GM19455 (cell line): ENCODE results near the gene EPHA3.

Source experiments
- ATAC-seq: cut with Tn5 transposase; IDR thresholded peaks from one replicate; pipeline ENCODE4 v1.9.1; 2021; ENCODE audit not compliant: unreplicated experiment

The EPHA3 gene

GRCh38 chr3:89434621-89435380 lies 327.4 kb downstream of the EPHA3 start:
- no peak for ATAC-seq

GRCh38 chr3:89436846-89437245 lies 329.4 kb downstream of the EPHA3 start:
- no peak for ATAC-seq

GRCh38 chr3:89440386-89440785 lies 333.0 kb downstream of the EPHA3 start:
- ATAC-seq = no peak

DNA sequence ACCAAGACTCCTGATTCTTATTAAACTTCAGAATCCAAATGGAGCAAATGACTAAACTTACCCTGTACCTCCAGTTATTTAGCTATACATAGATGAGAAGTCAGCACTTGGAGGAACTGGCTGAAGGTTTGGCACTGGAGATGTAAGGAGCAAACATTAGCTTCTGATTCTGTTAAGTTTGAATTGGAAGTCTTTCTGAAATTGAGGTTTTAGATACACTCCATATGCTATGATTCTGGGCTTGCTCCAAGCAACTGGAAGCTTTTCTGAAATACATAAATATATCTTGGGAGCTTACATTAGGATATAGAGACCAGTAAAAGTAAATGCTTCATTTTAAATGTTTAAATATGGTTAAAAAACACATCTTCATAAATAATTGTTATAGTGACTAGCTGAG lies 333.7 kb downstream of the EPHA3 start:
- ATAC-seq = no peak

DNA sequence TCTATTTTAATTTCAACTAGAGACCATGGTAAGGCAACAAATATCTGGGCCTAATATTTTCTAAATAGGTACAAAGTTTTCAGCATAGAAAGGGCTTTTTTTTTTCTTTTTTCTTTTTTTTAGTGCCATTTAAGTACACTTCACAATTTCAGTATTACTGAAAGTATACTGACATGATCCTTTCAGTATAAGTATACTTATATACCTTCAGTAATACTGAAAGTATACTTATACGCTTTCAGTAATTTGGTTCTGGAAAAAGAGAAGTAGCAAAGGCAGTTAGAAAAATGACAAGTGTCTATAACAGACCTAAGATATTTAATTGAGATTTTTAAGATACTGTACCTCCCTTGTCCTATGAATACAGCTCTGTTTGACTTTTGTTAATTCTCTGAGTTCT lies 339.2 kb downstream of the EPHA3 start:
- no peak for ATAC-seq

- ATAC-seq = no peak
Measured at GRCh38 chr3:89447243-89447642, 339.8 kb downstream of the EPHA3 start.

- ATAC-seq = no peak
Measured at GRCh38 chr3:89449086-89449485, 341.7 kb downstream of the EPHA3 start.

DNA sequence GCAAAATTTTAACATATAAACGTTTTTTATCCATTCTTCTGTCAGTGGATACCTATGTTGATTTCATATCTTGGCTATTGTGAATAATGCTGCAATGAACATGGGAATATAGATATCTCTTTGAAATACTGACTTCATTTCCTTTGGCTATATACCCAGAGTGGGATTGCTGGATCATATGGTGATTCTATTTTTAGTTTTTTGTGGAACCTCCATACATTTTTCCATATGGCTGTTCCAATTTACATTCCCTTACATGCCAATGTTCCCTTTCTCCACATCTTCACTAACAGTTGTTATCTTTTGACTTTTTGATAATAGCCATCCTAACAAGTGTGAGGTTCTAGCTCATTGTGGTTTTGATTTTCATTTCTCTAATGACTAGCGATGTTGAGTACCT lies 344.6 kb downstream of the EPHA3 start:
- ATAC-seq = no peak

- no peak for ATAC-seq
Measured at GRCh38 chr3:89455240-89455639, 347.8 kb downstream of the EPHA3 start.

- no peak for ATAC-seq
Measured at GRCh38 chr3:89467898-89468363, 360.5 kb downstream of the EPHA3 start.

GRCh38 chr3:89472101-89472500 lies 364.7 kb downstream of the EPHA3 start:
- no peak for ATAC-seq

DNA sequence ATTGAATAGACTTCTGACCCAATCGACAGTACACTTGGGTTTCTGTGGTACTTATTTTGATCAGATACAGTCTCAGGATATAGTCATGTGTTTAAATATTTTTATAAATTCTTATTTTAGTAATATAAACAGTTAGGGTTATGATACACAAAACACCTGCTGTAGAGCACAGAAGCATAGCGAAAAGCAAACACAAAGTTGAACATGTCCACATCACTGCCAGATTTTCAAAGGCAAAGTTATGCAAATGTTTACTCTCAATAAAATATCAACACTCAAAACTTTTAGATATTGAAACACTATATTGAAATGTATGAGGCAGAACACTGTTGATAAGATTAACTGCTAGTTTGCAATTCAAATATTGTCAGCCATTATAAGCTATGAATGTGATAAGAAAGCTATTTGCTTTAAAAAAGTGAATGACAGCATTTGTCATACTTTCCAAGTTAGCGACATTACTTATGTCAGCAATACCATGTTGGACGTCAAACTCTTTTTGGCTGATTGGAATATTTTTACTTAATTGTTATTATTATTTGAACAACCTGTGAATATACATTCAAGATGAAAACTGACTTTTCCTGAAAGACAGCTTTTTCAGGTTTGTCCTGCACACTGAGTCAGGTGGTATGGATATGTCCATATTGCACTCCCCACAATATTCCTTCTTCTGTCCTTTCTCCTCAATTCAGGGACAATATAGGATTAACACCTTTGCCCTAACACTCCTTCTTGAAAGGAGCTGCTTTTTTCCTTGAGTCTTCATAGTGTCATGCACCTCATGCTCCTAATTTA lies 367.1 kb downstream of the EPHA3 start:
- no peak for ATAC-seq

DNA sequence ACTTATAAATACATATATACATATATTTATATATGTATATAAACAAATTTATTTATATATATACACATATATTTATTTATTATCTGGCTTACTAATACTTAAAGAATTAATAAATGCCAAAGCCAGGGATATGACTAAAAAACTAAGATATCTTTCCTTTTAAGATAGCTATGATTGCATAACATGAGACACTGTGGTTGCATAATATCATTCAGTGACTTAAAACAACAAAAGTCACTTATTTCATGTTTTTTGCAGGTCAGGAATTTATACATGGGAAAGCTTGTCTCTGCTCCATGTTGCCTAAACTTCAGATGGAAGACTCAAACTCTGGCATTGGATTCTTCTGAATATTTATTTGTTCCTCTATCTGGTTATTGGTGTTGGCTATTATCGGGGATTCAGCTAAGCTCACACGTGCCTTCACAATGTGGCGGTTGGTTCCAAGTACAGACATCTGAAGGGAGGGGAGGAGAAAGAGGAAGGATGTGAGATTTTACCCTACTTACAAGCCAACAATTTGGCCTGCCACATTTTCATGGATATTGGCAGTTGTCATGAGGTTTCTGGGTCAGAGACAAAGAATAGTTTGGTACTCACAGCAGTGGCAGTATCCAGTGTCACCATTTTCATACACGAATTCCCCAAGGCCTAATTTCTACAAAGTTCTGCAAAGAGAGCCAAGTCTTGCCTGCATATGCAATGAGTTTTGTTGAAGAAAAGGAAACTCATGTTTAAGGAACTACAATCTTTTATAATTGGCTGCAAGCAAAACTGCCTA lies 381.6 kb downstream of the EPHA3 start:
- ATAC-seq = no peak

GRCh38 chr3:89490129-89490528 lies 382.7 kb downstream of the EPHA3 start:
- no peak for ATAC-seq

GRCh38 chr3:89494734-89495133 lies 387.3 kb downstream of the EPHA3 start:
- no peak for ATAC-seq

GRCh38 chr3:89503891-89504391 lies 396.5 kb downstream of the EPHA3 start:
- no peak for ATAC-seq

- ATAC-seq = no peak
Measured at GRCh38 chr3:89504432-89504831, 397.0 kb downstream of the EPHA3 start.

GRCh38 chr3:89506462-89507103 lies 399.2 kb downstream of the EPHA3 start:
- ATAC-seq = no peak

GRCh38 chr3:89521328-89521727 lies 413.9 kb downstream of the EPHA3 start:
- no peak for ATAC-seq

DNA sequence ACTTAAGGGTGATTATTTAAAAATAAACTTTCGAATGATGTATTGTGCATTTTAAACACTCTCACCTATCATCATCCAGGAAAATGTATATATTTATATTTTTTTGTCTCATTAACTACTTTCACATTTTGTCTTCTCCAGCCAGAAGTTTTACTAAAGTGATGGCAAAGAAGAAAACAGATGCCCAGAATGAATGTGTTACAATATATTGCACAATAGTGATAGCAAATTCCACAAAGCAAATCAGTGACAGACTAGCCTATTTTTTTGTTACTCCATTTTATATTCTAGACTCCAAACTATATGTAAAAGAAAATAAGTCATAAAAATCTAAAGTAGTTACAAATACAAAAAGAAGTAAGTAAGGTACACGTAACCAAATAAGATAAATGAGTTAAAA lies 414.7 kb downstream of the EPHA3 start:
- ATAC-seq = no peak

DNA sequence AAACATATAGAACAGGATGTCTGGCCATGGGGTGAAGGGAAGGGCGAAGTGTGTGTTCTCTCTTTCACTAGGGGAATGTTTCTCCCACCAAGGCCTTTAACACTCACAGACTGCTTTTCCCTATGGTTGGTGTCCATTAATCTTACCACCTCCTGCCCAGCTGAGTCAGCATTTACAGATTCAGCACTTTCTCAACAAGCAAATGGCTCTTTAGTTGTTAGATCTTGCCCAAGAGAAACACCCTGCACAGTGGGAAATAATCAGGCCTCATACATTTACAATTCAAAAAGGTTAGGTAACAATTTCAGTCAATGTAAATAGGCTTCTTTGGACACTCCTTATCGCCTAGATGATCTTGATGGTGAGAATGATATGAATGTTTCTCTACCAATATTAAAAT lies 418.2 kb downstream of the EPHA3 start:
- no peak for ATAC-seq
